Heart left ventricle (tissue), 13 donors: ENCODE results near the gene HINT1.

Experiments used
- POLR2A ChIP-seq, 2 donors: fragments of 450-650 bp; IDR thresholded peaks; one replicate each; pipeline ENCODE4 v1.6.1; 2017; ENCODE audit warnings: antibody characterized with exemption in 2 of 2, mild to moderate bottlenecking in 2 of 2, moderate library complexity in 2 of 2
- TF ChIP-seq, protein P1 (sequence below), 12 donors: fragments of 200-600 bp; sonication (generic) in 4 of 12; IDR thresholded peaks; one replicate each; pipeline versions ENCODE4 v1.5.0 to v1.8.0; 2018 to 2022; ENCODE audit warnings: antibody characterized with exemption in 12 of 12, mild to moderate bottlenecking in 5 of 12
- donor health status: ischemic (EF 13 %, LVEDD 7.1; RV severe dilation, severe dysfunction).
- donor health status: DM: no; HTN: yes; CAD: no.
- donor health status: DM: no; HTN: no; CAD: no.
- donor health status: ischemic (EF 25% LVEDD 6.9; RV normal size, moderate dysfunction).
- donor health status: ischemic (EF 25% LVEDD 5.7; RV mildly dilated, moderate dysfunction).
- donor health status: ischemic (EF 35%, LVEDD 5.7; RV mildly dilated, moderate dysfunction).
- donor health status: nonischemic (EF 11% LVEDD 7.7; RV severe dilation, severe dysfunction).
- donor health status: DM: yes; HTN: yes; CAD: no.
- donor health status: PGD.
- donor health status: ischemic (EF 29% LVEDD 5.4; RV normal size, mild dysfunction).
- donor health status: nonischemic (EF 23%, LVEDD 6.1; RV moderate dilation, normal function).

DNA sequence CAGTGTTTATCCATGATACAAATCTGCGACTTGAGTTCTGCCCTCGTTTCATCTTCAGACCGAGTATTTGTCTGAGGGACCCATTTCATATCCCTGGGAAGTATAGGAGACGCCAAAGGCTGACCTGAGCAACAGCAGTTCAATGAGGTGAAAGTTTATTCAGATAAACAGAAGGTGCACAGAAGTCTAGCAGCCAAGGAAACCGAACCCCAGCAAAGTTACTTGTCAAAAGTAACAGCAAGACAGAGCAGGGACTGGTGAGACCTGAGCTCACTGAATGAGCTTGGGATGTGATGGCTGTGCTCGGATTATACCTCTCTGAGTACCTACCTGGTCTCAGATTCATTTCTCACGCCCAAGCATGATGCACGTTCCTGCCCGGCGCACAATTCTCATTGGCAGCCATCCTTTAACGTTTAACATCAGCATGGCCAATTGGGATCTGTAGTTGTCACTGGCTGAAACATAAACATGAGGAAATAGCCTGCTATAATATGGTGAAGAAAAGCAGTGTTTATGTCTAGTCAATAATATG is 6.3 kb upstream of the HINT1 start:
- TF ChIP-seq, protein P1, sequence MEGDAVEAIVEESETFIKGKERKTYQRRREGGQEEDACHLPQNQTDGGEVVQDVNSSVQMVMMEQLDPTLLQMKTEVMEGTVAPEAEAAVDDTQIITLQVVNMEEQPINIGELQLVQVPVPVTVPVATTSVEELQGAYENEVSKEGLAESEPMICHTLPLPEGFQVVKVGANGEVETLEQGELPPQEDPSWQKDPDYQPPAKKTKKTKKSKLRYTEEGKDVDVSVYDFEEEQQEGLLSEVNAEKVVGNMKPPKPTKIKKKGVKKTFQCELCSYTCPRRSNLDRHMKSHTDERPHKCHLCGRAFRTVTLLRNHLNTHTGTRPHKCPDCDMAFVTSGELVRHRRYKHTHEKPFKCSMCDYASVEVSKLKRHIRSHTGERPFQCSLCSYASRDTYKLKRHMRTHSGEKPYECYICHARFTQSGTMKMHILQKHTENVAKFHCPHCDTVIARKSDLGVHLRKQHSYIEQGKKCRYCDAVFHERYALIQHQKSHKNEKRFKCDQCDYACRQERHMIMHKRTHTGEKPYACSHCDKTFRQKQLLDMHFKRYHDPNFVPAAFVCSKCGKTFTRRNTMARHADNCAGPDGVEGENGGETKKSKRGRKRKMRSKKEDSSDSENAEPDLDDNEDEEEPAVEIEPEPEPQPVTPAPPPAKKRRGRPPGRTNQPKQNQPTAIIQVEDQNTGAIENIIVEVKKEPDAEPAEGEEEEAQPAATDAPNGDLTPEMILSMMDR (IDR thresholded peaks at IDR 0.05), result no peak
- no peak for TF ChIP-seq POLR2A (IDR thresholded peaks at IDR 0.05)
